ENCODE measurements around the gene CKMT2.

The CKMT2 gene

DNA sequence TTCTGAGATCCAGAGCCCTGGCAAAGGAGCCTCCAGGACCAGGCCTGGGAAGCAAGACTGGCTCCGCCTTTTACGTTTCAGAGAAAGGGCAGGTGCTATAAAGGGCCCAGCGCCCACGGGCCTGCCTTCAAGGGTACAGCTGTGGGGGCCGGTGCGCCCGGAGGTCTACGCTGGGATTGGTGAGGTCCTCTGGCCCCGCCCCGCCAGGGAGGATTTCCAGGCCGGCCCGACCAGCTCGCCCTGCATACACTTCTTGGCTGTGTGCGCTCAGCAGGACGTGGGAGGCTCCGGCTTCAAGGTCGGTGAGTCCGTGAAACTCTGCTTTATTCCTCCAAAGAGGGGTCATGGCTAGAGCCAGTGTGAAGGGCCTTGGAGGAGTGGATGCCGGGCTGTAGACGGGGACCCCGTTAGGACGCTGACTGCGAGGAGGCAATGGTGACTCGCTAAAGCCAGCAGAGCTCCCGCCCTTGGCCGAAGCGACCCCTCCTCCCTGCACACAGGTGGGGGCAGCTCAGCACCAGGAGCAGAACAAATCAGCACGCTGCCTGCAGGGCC, at the start of gene CKMT2:
CKMT2 (plus strand) TSS at position 243 of the 555 bp plus-strand sequence. CDS start 17,811 bp downstream, outside the sequence.
- TF ChIP-seq, protein P1, sequence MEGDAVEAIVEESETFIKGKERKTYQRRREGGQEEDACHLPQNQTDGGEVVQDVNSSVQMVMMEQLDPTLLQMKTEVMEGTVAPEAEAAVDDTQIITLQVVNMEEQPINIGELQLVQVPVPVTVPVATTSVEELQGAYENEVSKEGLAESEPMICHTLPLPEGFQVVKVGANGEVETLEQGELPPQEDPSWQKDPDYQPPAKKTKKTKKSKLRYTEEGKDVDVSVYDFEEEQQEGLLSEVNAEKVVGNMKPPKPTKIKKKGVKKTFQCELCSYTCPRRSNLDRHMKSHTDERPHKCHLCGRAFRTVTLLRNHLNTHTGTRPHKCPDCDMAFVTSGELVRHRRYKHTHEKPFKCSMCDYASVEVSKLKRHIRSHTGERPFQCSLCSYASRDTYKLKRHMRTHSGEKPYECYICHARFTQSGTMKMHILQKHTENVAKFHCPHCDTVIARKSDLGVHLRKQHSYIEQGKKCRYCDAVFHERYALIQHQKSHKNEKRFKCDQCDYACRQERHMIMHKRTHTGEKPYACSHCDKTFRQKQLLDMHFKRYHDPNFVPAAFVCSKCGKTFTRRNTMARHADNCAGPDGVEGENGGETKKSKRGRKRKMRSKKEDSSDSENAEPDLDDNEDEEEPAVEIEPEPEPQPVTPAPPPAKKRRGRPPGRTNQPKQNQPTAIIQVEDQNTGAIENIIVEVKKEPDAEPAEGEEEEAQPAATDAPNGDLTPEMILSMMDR (IDR thresholded peaks at IDR 0.05; ENCODE audit: extremely low read depth, insufficient read depth, missing control alignments): no peak
- in situ Hi-C loops (cut with MboI; ENCODE audit: low pct_unique_long_range_greater_than_20kb, low sequenced_read_pairs, unreplicated experiment): no loop called here
- DNase-seq (ENCODE audit: low spot score): no peak

DNA sequence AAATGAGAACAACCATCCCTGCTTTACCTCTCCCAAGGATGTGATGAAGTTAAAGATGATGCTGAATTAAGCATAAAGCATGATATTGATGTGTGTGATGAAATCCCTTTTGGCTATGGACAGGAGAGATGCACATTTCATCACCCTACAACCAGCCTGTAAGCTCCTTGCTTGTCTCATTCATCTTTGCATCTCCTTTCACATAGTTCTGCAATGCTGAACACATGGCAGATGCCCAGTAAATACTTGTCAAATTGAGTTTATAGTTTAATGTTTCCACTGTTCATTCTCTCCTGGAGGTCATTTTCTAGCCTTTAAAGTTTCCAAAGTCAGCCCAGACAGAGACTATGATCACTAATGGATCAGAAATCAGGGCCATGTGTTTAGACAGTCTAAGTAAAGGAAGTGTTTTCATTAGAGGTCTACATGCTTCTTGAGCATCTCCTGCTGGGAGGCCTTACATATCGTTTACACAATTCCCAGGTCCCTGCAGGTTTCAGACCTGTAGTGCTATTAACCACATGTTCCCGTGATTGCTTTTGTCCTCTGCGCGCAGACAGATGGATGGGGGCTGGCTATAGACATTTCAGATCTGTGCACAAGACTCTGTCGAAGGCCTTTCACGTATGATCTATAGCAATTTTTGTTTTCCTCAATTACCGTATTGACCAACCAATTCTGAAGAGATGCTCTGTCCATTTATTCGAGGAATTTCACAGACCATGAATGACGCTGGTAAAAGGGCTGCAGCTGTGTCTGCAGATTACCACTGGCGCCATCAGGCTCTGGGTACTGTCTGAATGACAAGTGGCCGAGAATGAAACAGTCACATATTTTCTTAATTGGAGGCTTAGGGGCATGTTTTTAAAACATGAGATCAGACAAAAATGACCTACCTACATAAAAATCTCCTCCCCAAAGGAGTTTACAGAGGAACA, 49.0 kb upstream of the CKMT2 start:
- in situ Hi-C loops (cut with MboI; ENCODE audit: low pct_unique_long_range_greater_than_20kb, low sequenced_read_pairs, unreplicated experiment): loop anchor here (25.0 kb wide), 1 partner anchor 497 kb away; no protein-coding TSS in a partner anchor
- TF ChIP-seq, protein P1 (IDR thresholded peaks at IDR 0.05; ENCODE audit: extremely low read depth, insufficient read depth, missing control alignments): no peak
- no peak for DNase-seq (ENCODE audit: low spot score)

DNA sequence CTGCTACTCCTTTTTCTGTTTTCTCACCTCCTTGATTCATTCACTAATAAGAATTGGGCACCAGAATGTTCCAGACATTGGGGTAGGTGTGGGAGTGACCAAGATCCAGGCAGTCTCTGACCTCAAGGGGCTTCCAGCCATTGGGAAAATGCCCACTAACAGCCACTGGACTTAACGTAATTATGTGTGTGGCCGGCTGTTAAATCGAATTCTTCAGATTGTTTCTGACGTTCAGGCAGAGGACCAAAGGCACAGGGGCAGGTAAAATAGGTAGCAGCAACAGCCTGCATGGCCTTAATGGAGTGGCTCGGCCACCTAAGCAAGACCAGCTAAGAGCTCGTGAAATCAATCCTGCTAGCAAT, 48.4 kb upstream of the CKMT2 start:
- in situ Hi-C loops (cut with MboI; ENCODE audit: low pct_unique_long_range_greater_than_20kb, low sequenced_read_pairs, unreplicated experiment): loop anchor here (25.0 kb wide), 1 partner anchor 497 kb away; no protein-coding TSS in a partner anchor
- TF ChIP-seq, protein P1 (IDR thresholded peaks at IDR 0.05; ENCODE audit: extremely low read depth, insufficient read depth, missing control alignments): no peak

DNA sequence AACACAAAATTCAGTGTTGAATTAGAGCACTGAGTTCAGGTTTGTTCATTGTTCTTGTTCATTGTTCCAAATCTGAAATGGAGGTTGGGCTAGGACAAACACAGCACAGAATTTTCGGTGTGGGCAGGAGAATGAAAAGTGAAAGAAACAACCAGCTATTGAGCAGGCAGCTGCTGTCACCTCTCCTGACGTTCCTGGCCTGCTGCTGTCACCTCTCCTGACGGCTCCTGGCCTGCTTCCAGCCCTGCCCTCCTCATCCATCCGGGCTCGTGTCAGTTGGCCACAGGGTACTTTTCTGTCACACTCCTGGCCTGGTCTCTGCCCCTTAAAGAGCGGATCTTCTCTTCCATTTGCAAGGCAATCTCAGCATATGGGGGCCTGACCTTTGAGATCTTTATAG, 45.2 kb upstream of the CKMT2 start:
- peak; percentile 30 for DNase-seq (ENCODE audit: low spot score)
- in situ Hi-C loops (cut with MboI; ENCODE audit: low pct_unique_long_range_greater_than_20kb, low sequenced_read_pairs, unreplicated experiment): loop anchor here (25.0 kb wide), 1 partner anchor 501 kb away; no protein-coding TSS in a partner anchor
- TF ChIP-seq, protein P1 (IDR thresholded peaks at IDR 0.05; ENCODE audit: extremely low read depth, insufficient read depth, missing control alignments): no peak

More for the DNA sequence above, 48.4 kb upstream of the CKMT2 start:
- DNase-seq (ENCODE audit: low spot score): no peak

DNA sequence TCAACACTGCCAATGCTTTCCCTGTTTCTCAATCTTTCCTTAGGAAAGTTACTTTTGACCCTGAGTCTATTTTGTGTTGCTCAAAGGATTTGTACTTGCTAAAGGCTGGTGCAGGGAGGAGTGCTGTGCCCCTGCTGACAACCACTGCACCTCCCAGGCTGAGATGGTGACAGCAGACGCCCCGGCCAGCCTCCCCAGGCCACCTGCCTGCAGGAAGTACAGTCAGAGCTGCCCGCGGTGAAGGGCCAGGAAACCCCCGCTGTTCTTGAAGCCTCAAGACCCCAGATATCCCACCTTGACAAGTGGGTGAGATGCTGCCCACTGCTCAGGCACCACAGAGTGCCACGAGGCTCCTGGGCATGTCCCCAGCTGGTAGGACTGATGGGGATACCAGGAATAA, 44.2 kb upstream of the CKMT2 start:
- no peak for DNase-seq (ENCODE audit: low spot score)
- in situ Hi-C loops (cut with MboI; ENCODE audit: low pct_unique_long_range_greater_than_20kb, low sequenced_read_pairs, unreplicated experiment): loop anchor here (25.0 kb wide), 1 partner anchor 502 kb away; no protein-coding TSS in a partner anchor
- TF ChIP-seq, protein P1 (IDR thresholded peaks at IDR 0.05; ENCODE audit: extremely low read depth, insufficient read depth, missing control alignments): no peak

DNA sequence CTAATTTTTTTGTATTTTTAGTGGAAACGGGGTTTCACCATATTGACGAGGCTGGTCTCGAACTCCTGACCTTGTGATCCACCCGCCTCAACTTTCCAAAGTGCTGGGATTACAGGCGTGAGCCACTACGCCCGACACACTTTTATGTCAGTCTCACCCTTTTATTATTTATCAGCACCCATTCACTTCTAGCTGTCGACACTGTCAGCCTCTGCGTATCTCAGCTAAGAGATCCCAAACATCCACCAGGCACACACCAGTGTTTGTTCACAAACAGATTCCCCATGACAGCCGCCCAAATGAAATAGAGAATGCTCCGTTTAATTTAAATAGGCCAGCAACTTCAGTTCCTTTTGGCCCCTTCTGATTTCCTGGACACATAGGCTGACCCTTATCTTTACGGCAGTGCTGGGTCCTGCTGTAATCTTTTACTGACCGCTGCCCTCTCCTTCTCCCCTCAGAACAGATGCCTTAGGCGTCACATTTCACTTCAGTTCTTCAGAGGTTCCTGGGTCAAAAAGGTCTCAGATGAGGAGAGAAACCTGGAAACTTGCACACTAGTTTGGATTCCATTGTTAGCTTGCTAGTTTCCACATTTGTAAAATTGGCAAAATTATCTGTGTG, 43.1 kb upstream of the CKMT2 start:
- DNase-seq (ENCODE audit: low spot score): no peak
- in situ Hi-C loops (cut with MboI; ENCODE audit: low pct_unique_long_range_greater_than_20kb, low sequenced_read_pairs, unreplicated experiment): loop anchor here (25.0 kb wide), 1 partner anchor 503 kb away; no protein-coding TSS in a partner anchor
- TF ChIP-seq, protein P1 (IDR thresholded peaks at IDR 0.05; ENCODE audit: extremely low read depth, insufficient read depth, missing control alignments): no peak
